ENCODE measurements around the gene RPS15. TPM values are rescaled to one million over a fixed set of nuclear protein-coding genes. Genes with fewer than 3 reads are reported as not detected.

Gene RPS15
- total RNA-seq, 1 experiment from 2014 or later, result 1,862 TPM

GRCh38 chr19:1401138-1401888 is 36.9 kb upstream of the RPS15 start, which contains the start of gene GAMT (continued):
- TF ChIP-seq YY1 (IDR thresholded peaks at IDR 0.05; ENCODE audit: extremely low read depth, insufficient replicate concordance, low read depth, low read length) (no peak), MAX (IDR thresholded peaks at IDR 0.05) (peak; percentile 37; the same call in 1 of the 2 replicates), CEBPB (IDR thresholded peaks at IDR 0.05; ENCODE audit: low read depth) (no peak)

- intact Hi-C loops (cut with micrococcal nuclease), result loop anchor here (10.0 kb wide), 1 partner anchor 127 kb away; the partner anchor contains the start of gene FAM174C
- H3K9me2 ChIP-seq (ENCODE audit: insufficient read depth), result no peaks in the 10 kb centered on the region
- H4K20me1 ChIP-seq (ENCODE audit: insufficient read depth), result no peaks in the 10 kb centered on the region
- no peak for DNase-seq (ENCODE audit: low read depth, low spot score)
- H3K36me3 ChIP-seq (ENCODE audit: control insufficient read depth in 1 of 2, insufficient read depth in 2 of 2, low read length in 2 of 2), result peaks cover 0 to 6% of the 10 kb centered on the region in 2 experiments; a peak in 2 of 4 replicates
- peak overlapping the region; percentile 89 for H3K9ac ChIP-seq (ENCODE audit: low read length)
- RAD21 ChIA-PET (ENCODE audit: low non-redundant PET in 1 of 2, low total read pairs in 2 of 2, uncharacterized antibody in 2 of 2, unreplicated experiment in 2 of 2), result no interaction called here
- H3K4me3 ChIP-seq (replicated peaks in 1 of 2; ENCODE audit: low read depth in 1 of 2, low read length in 2 of 2), result peak overlapping the region; percentile 36 to 96
- H2AFZ ChIP-seq (ENCODE audit: low read depth, low read length, poor library complexity, severe bottlenecking), result peak overlapping the region; percentile 26
- H3K4me1 ChIP-seq (ENCODE audit: control insufficient read depth in 1 of 2, insufficient read depth in 2 of 2, low read length in 2 of 2), result peaks cover 16 to 49% of the 10 kb centered on the region in 2 experiments
- no peaks in the 10 kb centered on the region for H3K27me3 ChIP-seq (ENCODE audit: insufficient read depth, low read length)
- no peaks in the 10 kb centered on the region for H3K9me3 ChIP-seq (ENCODE audit: control insufficient read depth in 1 of 2, insufficient read depth in 1 of 2, low read depth in 1 of 2, low read length in 2 of 2)
- peaks cover 14% of the 10 kb centered on the region for H3K79me2 ChIP-seq (ENCODE audit: insufficient read depth, low read length)
- TF ChIP-seq MAX (IDR thresholded peaks at IDR 0.05) (no peak), SIN3A (IDR thresholded peaks at IDR 0.05; ENCODE audit: low read depth) (no peak), CTCF (IDR thresholded peaks at IDR 0.05 in 2 of 3, conservative IDR thresholded peaks at IDR 0.05 in 1 of 3; ENCODE audit: borderline replicate concordance in 1 of 3, insufficient read depth in 1 of 3, low read depth in 2 of 3, low read length in 2 of 3) (no peak), EGR1 (IDR thresholded peaks at IDR 0.05; ENCODE audit: low read depth) (no peak), ELF1 (IDR thresholded peaks at IDR 0.05; ENCODE audit: borderline replicate concordance, low read depth) (no peak), YY1 (IDR thresholded peaks at IDR 0.05; ENCODE audit: extremely low read depth, insufficient replicate concordance, low read depth, low read length) (no peak), FOSL1 (IDR thresholded peaks at IDR 0.05; ENCODE audit: low read depth) (no peak), RAD21 (IDR thresholded peaks at IDR 0.05; ENCODE audit: low read depth) (no peak), ATF3 (IDR thresholded peaks at IDR 0.05) (no peak), SP1 (IDR thresholded peaks at IDR 0.05; ENCODE audit: low read depth) (no peak), ZFX (IDR thresholded peaks at IDR 0.05) (no peak), JUND (IDR thresholded peaks at IDR 0.05) (no peak)
- H3K27ac ChIP-seq (ENCODE audit: low read depth, low read length), result peak overlapping the region; percentile 91
- peak overlapping the region; percentile 99 for H3K4me2 ChIP-seq (ENCODE audit: low read length)
- POLR2A ChIA-PET, result no interaction called here
- no TSS peak for BruUV-seq (replicated peaks)
- no peak for ATAC-seq
- CTCF ChIA-PET, result no interaction called here
These were observed 36.3 kb upstream of the RPS15 start for GRCh38 chr19:1401889-1402217.
